ENCODE results near the gene ASL.
"Not testable (repeated sequence)": the region's sequence is repeated elsewhere in the genome, so short reads cannot be mapped to it uniquely, and the experiment has no call there.

ASL gene

GRCh38 chr7:66092654-66093053 lies 17.0 kb downstream of the ASL start:
- no peak overlapping the region for H3K27ac Mint-ChIP-seq
- no peak for ATAC-seq (ENCODE audit: low read depth)
- no peaks in the 10 kb centered on the region for H3K36me3 Mint-ChIP-seq

DNA sequence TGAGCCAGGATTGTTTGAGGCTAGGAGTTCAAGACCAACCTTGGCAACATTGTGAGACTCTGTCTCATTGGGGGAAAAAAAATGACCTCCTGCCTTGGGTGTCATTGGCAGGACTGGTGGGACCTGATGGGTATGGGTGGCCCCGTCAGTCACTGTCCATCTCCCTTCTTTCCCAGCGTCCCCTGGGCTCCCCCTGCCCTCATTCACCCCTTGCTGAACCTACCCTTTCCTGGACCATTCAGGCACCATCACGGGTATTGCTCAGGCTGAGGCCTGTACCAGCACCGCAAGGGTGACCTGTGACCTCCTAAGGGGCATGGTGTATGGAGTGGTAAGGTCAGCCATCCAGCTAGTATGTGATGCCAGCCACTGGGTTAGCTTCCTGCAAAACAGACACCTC lies 19.4 kb downstream of the ASL start:
- H3K4me1 Mint-ChIP-seq = peaks cover 6% of the 10 kb centered on the region
- ATAC-seq (ENCODE audit: low read depth) = no peak

More at GRCh38 chr7:66092654-66093053, 17.0 kb downstream of the ASL start:
- Mint-ChIP-seq H3K4me1 (no peaks in the 10 kb centered on the region), H3K9me3 (no peaks in the 10 kb centered on the region), H3K27me3 (no peaks in the 10 kb centered on the region), H3K4me3 (no peak overlapping the region)
- DNase-seq (ENCODE audit: low spot score in 2 of 2) = no peak

GRCh38 chr7:66099232-66099550 lies 23.6 kb downstream of the ASL start:
- Mint-ChIP-seq H3K27ac (peak overlapping the region; percentile 85), H3K4me3 (no peak overlapping the region), H3K27me3 (no peaks in the 10 kb centered on the region), H3K36me3 (no peaks in the 10 kb centered on the region), H3K9me3 (no peaks in the 10 kb centered on the region), H3K4me1 (peaks cover 10% of the 10 kb centered on the region)
- DNase-seq (ENCODE audit: low spot score in 2 of 2) (no peak), ATAC-seq (ENCODE audit: low read depth) (no peak)

More for the DNA sequence above, 19.4 kb downstream of the ASL start:
- no peak for DNase-seq (ENCODE audit: low spot score in 2 of 2)
- no peak overlapping the region for H3K27ac Mint-ChIP-seq
- H3K36me3 Mint-ChIP-seq = no peaks in the 10 kb centered on the region
- no peak overlapping the region for H3K4me3 Mint-ChIP-seq
- H3K9me3 Mint-ChIP-seq = no peaks in the 10 kb centered on the region
- H3K27me3 Mint-ChIP-seq = no peaks in the 10 kb centered on the region

DNA sequence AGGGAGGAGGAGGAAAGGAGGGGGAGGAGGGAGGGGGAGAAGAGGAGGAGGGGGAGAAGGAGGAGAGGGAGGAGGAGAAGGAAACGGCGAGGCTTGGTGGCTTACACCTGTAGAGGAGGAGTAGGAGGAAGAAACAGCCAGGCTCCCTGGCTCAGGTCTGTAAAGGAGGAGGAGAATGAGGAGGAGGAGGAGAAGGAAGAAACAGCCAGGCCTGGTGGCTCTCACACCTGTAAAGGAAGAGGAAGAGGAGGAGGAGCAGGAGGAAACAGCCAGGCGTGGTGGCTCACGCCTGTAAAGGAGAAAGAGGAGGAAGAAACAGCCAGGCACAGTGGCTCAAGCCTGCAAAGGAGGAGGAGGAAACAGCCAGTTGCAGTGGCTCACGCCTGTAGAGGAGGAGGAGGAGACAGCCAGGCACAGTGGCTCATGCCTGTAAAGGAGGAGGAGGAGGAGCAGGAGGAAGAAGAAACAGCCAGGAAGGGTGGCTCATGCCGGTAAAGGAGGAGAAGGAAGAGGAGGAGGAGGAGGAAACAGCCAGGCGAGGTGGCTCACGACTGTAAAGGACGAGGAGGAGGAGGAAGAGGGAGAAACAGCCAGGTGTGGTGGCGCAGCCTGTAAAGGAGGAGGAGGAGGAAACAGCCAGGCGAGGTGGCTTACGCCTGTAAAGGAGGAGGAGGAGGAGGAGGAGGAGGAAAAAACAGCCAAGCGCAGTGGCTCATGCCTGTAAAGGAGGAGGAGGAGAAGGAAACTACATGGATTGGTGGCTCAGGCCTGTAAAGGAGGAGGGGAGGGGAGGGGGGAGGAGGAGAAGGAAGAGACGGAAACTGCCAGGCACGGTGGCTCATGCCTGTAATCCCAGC lies 24.2 kb downstream of the ASL start:
- no peaks in the 10 kb centered on the region for H3K27me3 Mint-ChIP-seq
- peaks cover 10% of the 10 kb centered on the region for H3K4me1 Mint-ChIP-seq
- ATAC-seq (ENCODE audit: low read depth) (peak; percentile 79), DNase-seq (ENCODE audit: low spot score in 2 of 2) (no peak)
- H3K36me3 Mint-ChIP-seq = no peaks in the 10 kb centered on the region
- H3K9me3 Mint-ChIP-seq = no peaks in the 10 kb centered on the region
- peak overlapping the region; percentile 92 for H3K4me3 Mint-ChIP-seq
- H3K27ac Mint-ChIP-seq = peak overlapping the region; percentile 85

- Mint-ChIP-seq H3K27me3 (no peaks in the 10 kb centered on the region), H3K9me3 (no peaks in the 10 kb centered on the region), H3K4me1 (peaks cover 10% of the 10 kb centered on the region), H3K27ac (peak overlapping the region; percentile 85), H3K36me3 (no peaks in the 10 kb centered on the region), H3K4me3 (peak overlapping the region; percentile 92)
- DNase-seq (ENCODE audit: low spot score in 2 of 2) (no peak), ATAC-seq (ENCODE audit: low read depth) (no peak)
Measured at GRCh38 chr7:66100408-66101050, 24.9 kb downstream of the ASL start.

DNA sequence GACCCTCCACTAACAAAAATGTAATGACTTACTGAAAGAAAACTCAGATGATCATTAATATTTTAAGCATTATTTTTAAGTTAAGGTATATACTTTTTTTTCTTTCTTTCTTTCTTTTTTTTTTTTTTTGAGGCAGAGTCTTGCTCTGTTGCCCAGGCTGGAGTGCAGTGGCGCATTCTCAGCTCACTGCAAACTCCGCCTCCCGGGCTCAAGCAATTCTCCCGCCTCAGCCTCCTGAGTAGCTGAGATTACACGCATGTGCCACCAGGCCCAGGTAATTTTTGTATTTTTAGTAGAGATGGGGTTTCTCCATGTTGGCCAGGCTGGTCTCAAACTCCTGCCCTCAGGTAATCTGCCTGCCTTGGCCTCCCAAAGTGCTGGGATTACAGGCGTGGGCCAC lies 26.5 kb downstream of the ASL start:
- not testable (repeated sequence) for H3K27me3 Mint-ChIP-seq; H3K27ac Mint-ChIP-seq; H3K36me3 Mint-ChIP-seq; H3K4me1 Mint-ChIP-seq; H3K4me3 Mint-ChIP-seq; H3K9me3 Mint-ChIP-seq; DNase-seq (ENCODE audit: low spot score in 2 of 2); ATAC-seq (ENCODE audit: low read depth)

DNA sequence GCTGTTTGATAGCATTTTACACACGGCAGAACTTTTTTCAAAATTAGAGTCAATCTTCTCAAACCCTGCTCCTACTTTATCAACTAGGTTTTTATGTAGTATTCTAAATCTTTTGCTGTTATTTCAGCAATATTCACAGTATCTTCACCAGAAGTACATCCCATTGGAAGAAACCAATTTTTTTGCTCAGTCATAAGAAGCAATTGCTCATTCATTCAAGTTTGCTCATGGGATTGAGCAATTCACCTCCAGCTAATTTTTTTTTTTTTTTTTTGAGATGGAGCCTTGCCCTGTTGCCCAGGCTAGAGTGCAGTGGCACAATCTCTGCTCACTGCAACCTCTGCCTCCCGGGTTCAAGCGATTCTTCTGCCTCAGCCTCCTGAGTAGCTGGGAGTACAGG lies 28.4 kb downstream of the ASL start:
- DNase-seq (ENCODE audit: low spot score in 2 of 2); H3K4me1 Mint-ChIP-seq; H3K4me3 Mint-ChIP-seq; H3K9me3 Mint-ChIP-seq; H3K27me3 Mint-ChIP-seq; ATAC-seq (ENCODE audit: low read depth); H3K36me3 Mint-ChIP-seq; H3K27ac Mint-ChIP-seq: not testable (repeated sequence)

- Mint-ChIP-seq H3K9me3 (no peaks in the 10 kb centered on the region), H3K4me1 (peaks cover under 1% of the 10 kb centered on the region), H3K27ac (peak overlapping the region; percentile 33), H3K27me3 (no peaks in the 10 kb centered on the region), H3K36me3 (no peaks in the 10 kb centered on the region), H3K4me3 (no peak overlapping the region)
- no peak for DNase-seq (ENCODE audit: low spot score in 2 of 2)
- no peak for ATAC-seq (ENCODE audit: low read depth)
Measured at GRCh38 chr7:66105263-66105748, 29.7 kb downstream of the ASL start.

DNA sequence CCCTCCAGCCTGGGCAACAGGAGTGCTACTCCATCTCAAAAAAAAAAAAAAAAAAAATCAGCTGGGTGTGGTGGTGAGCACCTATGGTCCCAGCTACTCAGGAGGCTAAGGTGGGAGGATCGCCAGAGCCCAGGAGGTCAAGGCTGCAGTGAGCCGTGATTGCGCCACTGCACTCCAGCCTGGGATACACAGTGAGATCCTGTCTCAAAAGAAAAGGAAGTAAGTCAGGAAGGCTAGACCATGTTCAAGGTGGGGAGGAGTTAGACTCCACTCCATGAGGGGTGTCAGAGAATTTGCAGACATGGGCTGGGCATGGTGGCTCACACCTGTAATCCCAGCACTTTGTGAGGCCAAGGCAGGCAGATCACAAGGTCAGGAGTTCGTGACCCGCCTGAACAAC lies 32.8 kb downstream of the ASL start:
- not testable (repeated sequence) for H3K27me3 Mint-ChIP-seq; H3K9me3 Mint-ChIP-seq; DNase-seq (ENCODE audit: low spot score in 2 of 2); H3K4me1 Mint-ChIP-seq; H3K36me3 Mint-ChIP-seq; H3K4me3 Mint-ChIP-seq; ATAC-seq (ENCODE audit: low read depth); H3K27ac Mint-ChIP-seq

DNA sequence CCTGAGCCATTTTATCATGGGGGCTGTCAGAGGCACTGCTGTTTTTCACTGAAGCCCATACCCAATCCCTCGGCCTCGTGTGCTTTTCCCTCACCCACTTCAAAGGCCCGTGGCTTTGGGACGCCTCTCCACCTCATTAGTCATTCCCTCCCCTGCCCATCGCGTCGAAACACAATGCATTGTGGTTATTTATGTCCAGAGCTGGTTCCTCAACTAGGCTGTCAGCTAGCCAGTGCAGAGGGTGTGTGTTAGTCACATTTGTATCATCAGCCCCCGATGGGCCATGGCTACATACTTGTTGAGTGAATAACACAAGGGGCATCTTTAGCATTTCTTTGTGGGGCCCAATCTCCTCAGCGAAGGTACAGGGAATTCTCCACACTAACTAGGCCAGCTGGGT lies 35.2 kb downstream of the ASL start:
- Mint-ChIP-seq H3K4me1 (peaks cover 7% of the 10 kb centered on the region), H3K27me3 (no peaks in the 10 kb centered on the region), H3K4me3 (no peak overlapping the region), H3K9me3 (no peaks in the 10 kb centered on the region), H3K27ac (no peak overlapping the region), H3K36me3 (peaks cover 3% of the 10 kb centered on the region)
- ATAC-seq (ENCODE audit: low read depth) (no peak), DNase-seq (ENCODE audit: low spot score in 2 of 2) (no peak)

DNA sequence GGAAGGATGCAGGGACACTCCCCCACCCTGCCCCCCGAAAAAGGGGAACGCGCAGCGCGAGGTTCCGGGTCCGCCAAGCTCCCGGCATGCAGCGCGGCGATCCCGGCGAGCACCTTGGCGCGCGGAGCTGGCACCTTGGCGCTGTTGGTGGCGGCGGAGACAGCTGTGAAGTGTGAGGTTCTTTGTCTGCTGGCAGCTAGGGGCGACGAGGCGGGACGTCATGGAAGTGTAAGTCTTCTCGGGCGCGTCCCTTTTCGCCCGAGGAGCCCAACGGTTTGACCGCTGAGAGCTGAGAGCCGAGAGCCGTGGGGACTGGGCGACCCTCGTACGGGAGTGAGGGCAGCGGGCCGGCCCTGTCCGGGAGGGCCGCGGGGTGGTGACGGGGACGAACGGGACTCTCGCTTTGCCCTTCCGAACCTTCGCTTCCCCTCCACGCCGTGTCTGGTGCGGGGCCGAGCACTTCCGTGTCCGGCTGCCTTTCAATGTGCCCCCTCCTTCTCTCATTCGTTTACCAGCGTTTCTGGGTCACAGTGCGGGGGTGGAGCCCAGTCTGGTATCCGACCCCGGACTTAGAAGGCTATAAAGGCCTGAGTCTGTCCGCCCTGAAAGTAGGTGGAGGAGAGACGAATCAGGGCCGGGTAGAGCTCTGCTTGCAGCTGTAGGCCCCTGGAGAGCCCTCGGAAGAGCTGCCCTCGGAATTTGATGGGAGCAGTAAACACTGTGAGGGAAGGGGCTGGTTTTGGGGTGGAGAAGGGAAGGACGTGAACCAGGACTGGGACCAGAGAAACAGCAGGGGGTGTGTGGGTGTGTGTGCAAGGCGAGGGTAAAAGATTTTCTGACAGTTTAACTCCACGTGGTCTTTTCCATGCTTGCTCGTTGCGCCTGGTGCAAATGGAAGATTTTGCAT lies 39.4 kb downstream of the ASL start, which contains the start of gene CRCP:
Gene CRCP, plus strand, starts transcription at position 105 of the 907 bp plus-strand sequence. Its CDS starts 116 bp downstream, at position 221.
- Mint-ChIP-seq H3K27ac (peak within 1 kb of the TSS; percentile 97), H3K36me3 (peaks cover 12% of the 10 kb centered on the region), H3K4me1 (peaks cover 31% of the 10 kb centered on the region), H3K9me3 (no peaks in the 10 kb centered on the region), H3K27me3 (no peaks in the 10 kb centered on the region), H3K4me3 (peak within 1 kb of the TSS; percentile 96)
- ATAC-seq (ENCODE audit: low read depth) (peak; percentile 90), DNase-seq (ENCODE audit: low spot score in 2 of 2) (peak; percentile 84 to 87)

DNA sequence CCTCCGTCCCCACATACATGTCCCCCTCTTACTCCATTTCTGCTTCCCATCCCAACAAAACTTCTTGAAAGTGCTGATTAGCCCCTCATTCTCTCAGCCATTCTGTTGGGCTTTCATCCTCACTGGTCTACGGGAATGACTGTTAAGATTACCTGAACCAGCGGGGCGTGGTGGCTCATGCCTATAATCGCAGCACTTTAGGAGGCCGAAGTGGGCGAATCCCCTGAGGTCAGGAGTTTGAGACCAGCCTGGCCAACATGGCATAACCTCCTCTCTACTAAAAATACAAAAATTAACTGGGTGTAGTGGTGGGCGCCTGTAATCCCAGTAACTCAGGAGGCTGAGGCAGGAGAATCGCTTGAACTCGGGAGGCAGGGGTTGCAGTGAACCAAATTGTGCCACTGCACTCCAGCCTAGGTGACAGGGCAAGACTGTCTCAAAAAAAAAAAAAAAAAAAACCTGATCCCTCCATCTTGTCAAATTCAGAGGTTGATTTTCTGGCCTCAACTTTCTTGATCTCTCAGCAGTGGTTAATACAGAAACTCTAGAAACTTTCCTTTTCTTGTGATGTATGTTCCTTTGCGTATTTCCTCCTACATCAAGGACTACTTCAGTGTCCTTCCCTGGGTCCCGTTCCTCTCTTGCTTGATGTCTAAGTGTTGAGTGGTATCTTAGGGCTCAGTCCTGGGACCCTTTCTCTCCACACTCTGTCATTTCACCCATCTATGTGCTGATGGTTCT lies 41.2 kb downstream of the ASL start:
- DNase-seq (ENCODE audit: low spot score in 2 of 2); H3K9me3 Mint-ChIP-seq; H3K36me3 Mint-ChIP-seq; H3K27me3 Mint-ChIP-seq; ATAC-seq (ENCODE audit: low read depth): not testable (repeated sequence)
- Mint-ChIP-seq H3K4me3 (peak overlapping the region; percentile 21), H3K4me1 (peaks cover 31% of the 10 kb centered on the region), H3K27ac (peak overlapping the region; percentile 76)

DNA sequence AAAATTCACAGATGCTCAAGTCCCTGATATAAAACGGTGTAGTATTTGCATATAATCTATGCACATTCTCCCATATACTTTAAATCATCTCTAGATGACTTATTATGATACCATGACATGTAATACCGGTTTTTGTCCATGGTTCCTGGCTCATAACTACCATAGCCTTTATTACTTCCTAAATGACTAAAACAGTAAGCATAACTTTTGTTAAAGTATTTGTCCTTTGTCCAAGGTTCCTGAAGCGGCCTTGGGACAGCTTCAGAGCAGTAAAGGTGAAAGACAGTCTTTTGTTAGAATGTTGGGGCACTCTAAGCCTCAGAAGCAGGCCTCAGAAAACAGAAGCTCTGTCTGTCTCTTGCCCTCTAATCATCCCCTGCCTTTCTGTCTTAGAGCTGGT lies 43.0 kb downstream of the ASL start:
- Mint-ChIP-seq H3K27me3 (no peaks in the 10 kb centered on the region), H3K36me3 (peaks cover 9% of the 10 kb centered on the region), H3K4me1 (peaks cover 31% of the 10 kb centered on the region), H3K27ac (peak overlapping the region; percentile 50), H3K9me3 (no peaks in the 10 kb centered on the region), H3K4me3 (no peak overlapping the region)
- ATAC-seq (ENCODE audit: low read depth) = no peak
- no peak for DNase-seq (ENCODE audit: low spot score in 2 of 2)

All from memory B cell (primary cell).